T-helper 1 cell treated with Interleukin-12 subunit alpha and Interleukin-12 subunit beta and Interleukin-4 antibody, amounts not matched to agents 30 μg/mL and 1 μg/mL, for 36 hours (primary cell): ENCODE results near the gene SRSF9.
A peak's percentile ranks its signal among the peaks of the same experiment; 100 is the strongest.
"Not testable (repeated sequence)": the region's sequence is repeated elsewhere in the genome, so short reads cannot be mapped to it uniquely, and the experiment has no call there.

ENCODE experiments used
- H3K27ac Mint-ChIP-seq: one replicate; pipeline ENCODE4 v1.8.0; 2021; ENCODE audit warnings: mild to moderate bottlenecking, mixed read lengths
- H3K27me3 Mint-ChIP-seq: one replicate; pipeline ENCODE4 v1.8.0; 2021; ENCODE audit warnings: low read depth, mixed read lengths
- H3K36me3 Mint-ChIP-seq: one replicate; pipeline ENCODE4 v1.8.0; 2021; ENCODE audit warnings: low read depth, mixed read lengths
- H3K4me1 Mint-ChIP-seq: one replicate; pipeline ENCODE4 v1.8.0; 2021; ENCODE audit warnings: low read depth, mixed read lengths
- H3K4me3 Mint-ChIP-seq: one replicate; pipeline ENCODE4 v1.8.0; 2021; ENCODE audit warnings: mild to moderate bottlenecking, moderate library complexity, mixed read lengths
- H3K9me3 Mint-ChIP-seq: one replicate; pipeline ENCODE4 v1.8.0; 2021; ENCODE audit warnings: mixed read lengths

Gene SRSF9

GRCh38 chr12:120469450-120470149, at the start of gene SRSF9:
Gene SRSF9 (minus strand): TSS chr12:120469748. CDS start chr12:120469609, 139 bp downstream.
- peaks cover 21% of the 10 kb centered on the region for H3K4me1 Mint-ChIP-seq
- H3K36me3 Mint-ChIP-seq, result peaks cover 15% of the 10 kb centered on the region
- peak within 1 kb of the TSS; percentile 85 for H3K27ac Mint-ChIP-seq
- H3K9me3 Mint-ChIP-seq, result no peaks in the 10 kb centered on the region
- H3K27me3 Mint-ChIP-seq, result peaks cover 4% of the 10 kb centered on the region
- peak within 1 kb of the TSS; percentile 93 for H3K4me3 Mint-ChIP-seq

GRCh38 chr12:120519324-120519723, 49.8 kb upstream of the SRSF9 start:
- H3K27ac Mint-ChIP-seq, H3K4me1 Mint-ChIP-seq, H3K27me3 Mint-ChIP-seq, H3K4me3 Mint-ChIP-seq, H3K9me3 Mint-ChIP-seq: not testable (repeated sequence)
- H3K36me3 Mint-ChIP-seq, result peaks cover 11% of the 10 kb centered on the region

GRCh38 chr12:120515496-120515895, 45.9 kb upstream of the SRSF9 start:
- Mint-ChIP-seq H3K36me3 (peaks cover 15% of the 10 kb centered on the region), H3K27ac (no peak overlapping the region), H3K4me3 (no peak overlapping the region), H3K27me3 (no peaks in the 10 kb centered on the region), H3K9me3 (no peaks in the 10 kb centered on the region), H3K4me1 (no peaks in the 10 kb centered on the region)

GRCh38 chr12:120514002-120514401, 44.5 kb upstream of the SRSF9 start:
- no peak overlapping the region for H3K4me3 Mint-ChIP-seq
- H3K36me3 Mint-ChIP-seq, result peaks cover 21% of the 10 kb centered on the region
- no peaks in the 10 kb centered on the region for H3K4me1 Mint-ChIP-seq
- no peak overlapping the region for H3K27ac Mint-ChIP-seq
- H3K27me3 Mint-ChIP-seq, result no peaks in the 10 kb centered on the region
- no peaks in the 10 kb centered on the region for H3K9me3 Mint-ChIP-seq

DNA sequence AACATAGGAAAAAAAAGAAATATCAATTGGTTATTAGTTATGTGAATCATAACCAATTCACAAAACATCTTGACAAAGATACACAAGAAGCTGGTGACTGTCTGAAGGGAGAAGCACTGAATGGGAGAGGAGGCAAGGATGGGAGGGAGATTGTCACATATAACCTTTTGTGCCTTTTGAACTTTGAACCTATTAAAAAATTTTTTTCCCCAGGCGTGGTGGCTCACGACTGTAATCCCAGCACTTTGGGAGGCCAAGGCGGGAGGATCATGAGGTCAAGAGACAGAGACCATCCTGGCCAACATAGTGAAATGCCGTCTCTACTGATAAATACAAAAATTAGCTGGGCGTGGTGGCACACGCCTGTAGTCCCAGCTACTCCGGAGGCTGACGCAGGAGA, 39.0 kb upstream of the SRSF9 start:
- Mint-ChIP-seq H3K4me1 (no peaks in the 10 kb centered on the region), H3K9me3 (no peaks in the 10 kb centered on the region), H3K27me3 (no peaks in the 10 kb centered on the region), H3K36me3 (peaks cover 22% of the 10 kb centered on the region), H3K4me3 (no peak overlapping the region), H3K27ac (no peak overlapping the region)

- peaks cover 5% of the 10 kb centered on the region for H3K4me1 Mint-ChIP-seq
- H3K36me3 Mint-ChIP-seq, result peaks cover 25% of the 10 kb centered on the region
- no peak overlapping the region for H3K4me3 Mint-ChIP-seq
- no peaks in the 10 kb centered on the region for H3K9me3 Mint-ChIP-seq
- no peak overlapping the region for H3K27ac Mint-ChIP-seq
- H3K27me3 Mint-ChIP-seq, result no peaks in the 10 kb centered on the region
Observed at GRCh38 chr12:120504587-120504986, 35.0 kb upstream of the SRSF9 start.

DNA sequence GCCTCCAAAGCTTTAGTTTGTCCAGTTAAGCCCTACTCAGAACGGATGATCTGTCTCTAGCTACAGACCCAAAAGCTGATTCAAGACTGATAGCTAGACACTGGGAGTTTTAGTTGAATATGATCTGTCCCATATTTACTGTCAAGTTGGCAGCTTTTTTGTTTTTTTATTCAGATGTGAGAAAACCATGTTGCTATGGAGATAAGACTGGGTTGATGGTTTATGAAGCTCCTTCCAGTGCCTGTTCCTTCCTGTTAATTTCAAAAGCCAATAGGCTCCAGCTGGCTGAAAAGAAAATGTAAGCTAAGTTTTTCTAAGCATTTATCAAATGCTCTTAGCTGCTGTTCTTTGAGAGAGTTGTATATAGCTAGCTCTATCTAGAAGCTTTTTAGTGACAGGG, 31.0 kb upstream of the SRSF9 start:
- no peak overlapping the region for H3K4me3 Mint-ChIP-seq
- no peak overlapping the region for H3K27ac Mint-ChIP-seq
- H3K4me1 Mint-ChIP-seq, result peaks cover 27% of the 10 kb centered on the region
- H3K27me3 Mint-ChIP-seq, result no peaks in the 10 kb centered on the region
- H3K36me3 Mint-ChIP-seq, result peaks cover 46% of the 10 kb centered on the region
- H3K9me3 Mint-ChIP-seq, result no peaks in the 10 kb centered on the region

DNA sequence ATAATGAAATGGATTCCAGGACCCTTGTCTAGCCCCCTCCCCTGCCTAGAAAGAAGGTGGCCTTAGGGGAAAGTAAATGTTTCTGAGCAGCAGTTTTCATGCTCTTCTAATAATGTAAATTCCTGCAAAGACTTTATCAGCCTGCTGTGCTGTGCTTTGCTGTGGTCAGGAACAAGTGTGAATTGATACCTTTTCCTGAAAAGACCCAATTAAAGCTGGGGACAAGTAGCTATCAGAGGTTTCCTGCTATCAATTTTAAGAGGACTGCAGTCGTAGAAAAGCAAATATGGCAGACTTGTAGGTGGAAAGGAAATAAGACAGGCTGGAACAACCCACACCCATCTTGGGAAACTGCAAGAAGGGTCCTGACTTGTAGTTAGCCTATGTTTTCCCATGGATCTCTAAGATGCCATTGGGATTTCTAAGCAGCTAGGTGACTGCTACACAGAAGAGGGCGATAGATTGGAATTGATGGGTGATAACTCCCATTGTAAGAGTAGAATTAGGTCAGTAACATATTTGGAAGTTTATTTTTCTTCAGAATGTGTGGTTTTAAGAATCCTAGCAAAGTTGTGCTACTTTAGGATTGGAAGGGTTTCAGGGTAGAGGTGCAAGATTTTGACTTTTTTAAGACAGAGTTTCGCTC, 29.4 kb upstream of the SRSF9 start:
- Mint-ChIP-seq H3K36me3 (peaks cover 45% of the 10 kb centered on the region), H3K27ac (peak overlapping the region; percentile 21), H3K27me3 (no peaks in the 10 kb centered on the region), H3K4me3 (no peak overlapping the region), H3K9me3 (no peaks in the 10 kb centered on the region), H3K4me1 (peaks cover 37% of the 10 kb centered on the region)

DNA sequence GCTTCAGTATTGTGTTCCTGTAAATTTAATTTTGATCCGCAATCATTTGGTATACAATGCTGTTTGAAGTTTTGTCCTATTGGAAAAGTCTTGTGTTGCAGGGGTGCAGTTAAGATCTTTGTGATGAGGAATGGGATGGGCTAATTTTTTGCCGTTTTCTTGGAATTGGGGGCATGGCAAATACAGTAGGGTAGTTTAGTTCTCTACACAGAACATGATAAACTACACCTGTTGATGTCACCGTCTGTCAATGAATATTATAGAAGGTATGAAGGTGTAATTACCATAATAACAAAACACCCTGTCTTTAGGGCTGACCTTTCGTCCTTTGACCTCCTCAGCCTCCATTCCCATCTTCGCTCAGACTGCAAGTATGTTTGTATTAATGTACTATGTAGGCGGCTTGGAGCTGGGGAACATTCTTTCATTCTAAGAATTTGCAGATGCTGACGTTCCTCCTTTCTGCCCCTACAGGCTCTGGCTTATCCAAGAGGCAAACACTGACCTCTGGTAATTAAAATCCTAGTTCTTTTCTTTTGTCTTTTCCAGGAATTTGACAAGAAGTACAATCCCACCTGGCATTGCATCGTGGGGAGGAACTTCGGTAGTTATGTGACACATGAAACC, 28.1 kb upstream of the SRSF9 start:
- Mint-ChIP-seq H3K36me3 (peaks cover 36% of the 10 kb centered on the region), H3K27ac (peak overlapping the region; percentile 53), H3K4me3 (peak overlapping the region; percentile 97), H3K9me3 (no peaks in the 10 kb centered on the region), H3K4me1 (peaks cover 37% of the 10 kb centered on the region), H3K27me3 (no peaks in the 10 kb centered on the region)

- peak overlapping the region; percentile 97 for H3K4me3 Mint-ChIP-seq
- peaks cover 37% of the 10 kb centered on the region for H3K4me1 Mint-ChIP-seq
- H3K27me3 Mint-ChIP-seq, result no peaks in the 10 kb centered on the region
- H3K27ac Mint-ChIP-seq, result peak overlapping the region; percentile 70
- H3K36me3 Mint-ChIP-seq, result peaks cover 34% of the 10 kb centered on the region
- no peaks in the 10 kb centered on the region for H3K9me3 Mint-ChIP-seq
Observed at GRCh38 chr12:120496413-120497340, 27.1 kb upstream of the SRSF9 start.

DNA sequence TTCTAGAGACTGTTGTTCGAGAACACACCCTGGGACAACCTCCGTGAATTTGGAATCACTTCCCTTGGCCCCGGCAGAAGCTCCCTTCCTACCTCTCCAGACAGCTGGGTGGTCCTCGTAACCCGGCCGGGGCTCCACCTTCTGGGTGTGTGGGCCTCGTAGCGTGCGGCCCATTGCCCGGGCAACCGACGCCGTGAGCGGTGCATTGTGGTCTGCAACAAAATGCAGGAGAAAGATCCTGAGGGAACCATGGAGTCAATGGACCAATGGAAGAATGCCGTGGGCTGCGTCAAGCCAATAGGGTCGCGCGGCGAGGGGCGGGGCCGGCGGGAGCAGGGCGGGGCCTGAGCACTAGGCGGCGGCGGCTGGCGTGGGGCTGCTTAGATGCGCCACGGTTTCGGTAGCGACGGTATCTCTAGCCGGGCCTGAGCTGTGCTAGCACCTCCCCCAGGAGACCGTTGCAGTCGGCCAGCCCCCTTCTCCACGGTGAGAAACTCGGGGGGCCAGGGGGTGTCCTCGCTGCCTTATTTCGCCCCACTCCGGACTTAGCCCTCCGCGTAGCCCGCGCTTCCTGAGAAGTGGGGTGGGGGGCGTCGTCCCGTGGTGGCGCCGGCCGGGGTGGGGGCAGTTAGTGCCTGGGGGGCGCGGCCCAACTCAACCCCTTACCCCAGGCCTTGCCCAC, 26.3 kb upstream of the SRSF9 start, which contains the start of gene DYNLL1:
Gene DYNLL1, plus strand, starts transcription at position 383 of the 682 bp plus-strand sequence. CDS start 309 bp downstream, outside the sequence.
- H3K4me3 Mint-ChIP-seq, result peak within 1 kb of the TSS; percentile 97
- H3K36me3 Mint-ChIP-seq, result peaks cover 34% of the 10 kb centered on the region
- peaks cover 37% of the 10 kb centered on the region for H3K4me1 Mint-ChIP-seq
- no peaks in the 10 kb centered on the region for H3K27me3 Mint-ChIP-seq
- H3K9me3 Mint-ChIP-seq, result no peaks in the 10 kb centered on the region
- peak within 1 kb of the TSS; percentile 85 for H3K27ac Mint-ChIP-seq

- Mint-ChIP-seq H3K4me3 (peak overlapping the region; percentile 97), H3K27me3 (no peaks in the 10 kb centered on the region), H3K9me3 (no peaks in the 10 kb centered on the region), H3K4me1 (peaks cover 32% of the 10 kb centered on the region), H3K36me3 (peaks cover 31% of the 10 kb centered on the region), H3K27ac (peak overlapping the region; percentile 85)
Observed at GRCh38 chr12:120495186-120495730, 25.7 kb upstream of the SRSF9 start.

- H3K4me3 Mint-ChIP-seq, result no peak overlapping the region
- no peaks in the 10 kb centered on the region for H3K9me3 Mint-ChIP-seq
- no peaks in the 10 kb centered on the region for H3K27me3 Mint-ChIP-seq
- peaks cover 3% of the 10 kb centered on the region for H3K36me3 Mint-ChIP-seq
- H3K27ac Mint-ChIP-seq, result no peak overlapping the region
- H3K4me1 Mint-ChIP-seq, result peaks cover 10% of the 10 kb centered on the region
Observed at GRCh38 chr12:120490833-120491512, 21.4 kb upstream of the SRSF9 start.
